BJ (cell line): ENCODE results near the gene STAT2. TPM values are rescaled to one million over a fixed set of nuclear protein-coding genes. Genes with fewer than 3 reads are reported as not detected.

Experiments
- CTCF ChIA-PET: fragments of 350-600 bp; formaldehyde crosslinking; extraction: SDS; loops from one replicate; lab custom pipeline; 2021; ENCODE audit warnings: antibody characterized with exemption, inconsistent platforms; lab: Yijun Ruan, JAX
- POLR2A ChIA-PET: fragments of 300-600 bp; sonication (Branson Sonifier 250); formaldehyde crosslinking; extraction: SDS; loops from one replicate; lab custom pipeline; 2021; ENCODE audit warnings: antibody characterized with exemption; lab: Charles Lee
- DNase-seq: peaks from one replicate; pipeline ENCODE4 v3.0.0-alpha.2; 2011; ENCODE audit warnings: low read depth
- H3K27me3 ChIP-seq: 2 replicates; pipeline ENCODE4 v1.6.0; 2011; ENCODE audit warnings: low read length; ENCODE audit not compliant: control insufficient read depth, insufficient read depth
- H3K36me3 ChIP-seq: 2 replicates; pipeline ENCODE4 v1.5.1; 2011; ENCODE audit warnings: low read length; ENCODE audit not compliant: control insufficient read depth, insufficient read depth
- H3K4me3 ChIP-seq: 2 replicates; pipeline ENCODE4 v1.5.1; 2011; ENCODE audit warnings: low read depth, mild to moderate bottlenecking, control low read depth, low read length
- polyA plus RNA-seq: library from polyadenylated mRNA; depleted of rRNA; stranded (reverse); fragments of >200 nt; gene quantifications from 2 replicates; pipeline ENCODE4 v1.2.3, GENCODE V29; 2011
- TF ChIP-seq, protein P1 (sequence below): IDR thresholded peaks from 2 replicates; pipeline ENCODE4 v1.5.1; 2011; ENCODE audit warnings: low read depth, mild to moderate bottlenecking, control low read depth, inconsistent platforms, low read length, moderate library complexity; ENCODE audit not compliant: insufficient read depth

The STAT2 gene
- polyA plus RNA-seq, 1 experiment = 154 TPM

DNA sequence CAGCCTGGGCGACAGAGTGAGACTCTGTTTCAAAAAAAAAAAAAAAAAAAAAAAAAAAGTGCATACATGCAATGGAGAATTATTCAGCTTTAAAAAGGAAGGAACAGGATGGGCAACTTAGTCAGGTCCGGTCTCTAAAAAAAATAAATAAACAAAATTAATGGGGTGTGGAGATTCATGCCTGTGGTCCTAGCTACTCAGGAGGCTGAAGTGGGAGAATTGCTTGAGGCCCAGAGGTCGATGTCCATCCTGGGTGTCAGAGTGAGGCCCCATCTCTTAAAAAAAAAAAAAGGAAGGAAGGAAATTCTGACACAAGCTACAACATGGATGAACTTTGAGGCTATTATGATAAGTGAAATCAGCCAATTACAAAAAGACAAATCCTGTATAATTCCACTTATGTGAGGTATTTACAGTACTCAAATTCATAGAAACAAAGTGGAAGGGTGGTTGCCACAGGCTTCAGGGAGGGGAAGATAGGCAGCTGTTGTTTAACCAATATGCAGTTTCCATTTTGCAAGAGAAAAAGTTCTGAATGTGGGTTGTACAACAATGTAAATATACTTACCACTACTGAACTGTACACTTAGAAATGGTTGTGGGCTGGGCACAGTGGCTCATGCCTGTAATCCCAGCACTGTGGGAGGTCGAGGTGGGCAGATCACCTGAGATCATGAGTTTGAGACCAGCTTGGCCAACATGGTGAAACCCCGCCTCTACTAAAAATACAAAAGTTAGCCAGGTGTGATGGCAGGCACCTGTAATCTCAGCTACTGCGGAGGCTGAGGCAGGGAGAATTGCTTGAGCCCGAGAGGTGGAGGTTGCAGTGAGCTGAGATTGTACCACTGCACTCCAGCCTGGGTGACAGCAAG lies 15.1 kb upstream of the STAT2 start:
- Histone ChIP-seq H3K4me3 (no peak overlapping the region), H3K36me3 (no peaks in the 10 kb centered on the region), H3K27me3 (peaks cover 1% of the 10 kb centered on the region; the same call in 1 of the 2 replicates)
- TF ChIP-seq, protein P1, sequence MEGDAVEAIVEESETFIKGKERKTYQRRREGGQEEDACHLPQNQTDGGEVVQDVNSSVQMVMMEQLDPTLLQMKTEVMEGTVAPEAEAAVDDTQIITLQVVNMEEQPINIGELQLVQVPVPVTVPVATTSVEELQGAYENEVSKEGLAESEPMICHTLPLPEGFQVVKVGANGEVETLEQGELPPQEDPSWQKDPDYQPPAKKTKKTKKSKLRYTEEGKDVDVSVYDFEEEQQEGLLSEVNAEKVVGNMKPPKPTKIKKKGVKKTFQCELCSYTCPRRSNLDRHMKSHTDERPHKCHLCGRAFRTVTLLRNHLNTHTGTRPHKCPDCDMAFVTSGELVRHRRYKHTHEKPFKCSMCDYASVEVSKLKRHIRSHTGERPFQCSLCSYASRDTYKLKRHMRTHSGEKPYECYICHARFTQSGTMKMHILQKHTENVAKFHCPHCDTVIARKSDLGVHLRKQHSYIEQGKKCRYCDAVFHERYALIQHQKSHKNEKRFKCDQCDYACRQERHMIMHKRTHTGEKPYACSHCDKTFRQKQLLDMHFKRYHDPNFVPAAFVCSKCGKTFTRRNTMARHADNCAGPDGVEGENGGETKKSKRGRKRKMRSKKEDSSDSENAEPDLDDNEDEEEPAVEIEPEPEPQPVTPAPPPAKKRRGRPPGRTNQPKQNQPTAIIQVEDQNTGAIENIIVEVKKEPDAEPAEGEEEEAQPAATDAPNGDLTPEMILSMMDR = no peak
- CTCF ChIA-PET = no interaction called here
- DNase-seq = no peak
- POLR2A ChIA-PET = no interaction called here

DNA sequence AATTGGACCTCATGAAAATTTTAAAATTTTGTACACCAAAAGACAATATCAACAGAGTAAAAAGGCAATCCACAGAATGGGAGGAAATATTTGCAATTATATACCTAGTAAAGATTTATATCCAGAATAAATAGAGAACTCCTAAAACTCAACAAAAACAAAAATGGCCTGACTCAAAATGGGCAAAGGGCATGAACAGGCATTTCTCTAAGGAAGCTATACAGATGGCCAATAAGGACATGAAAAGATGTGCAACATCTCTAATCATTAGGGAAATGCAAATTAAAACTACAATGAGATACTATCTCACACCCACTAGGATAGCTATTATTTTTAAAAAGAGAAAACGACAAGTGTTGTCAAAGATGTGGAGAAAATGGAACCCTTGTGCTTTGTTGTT lies 13.6 kb upstream of the STAT2 start:
- no peak for DNase-seq
- ChIA-PET POLR2A (no interaction called here), CTCF (no interaction called here)
- Histone ChIP-seq H3K36me3 (no peaks in the 10 kb centered on the region), H3K27me3 (peaks cover 1% of the 10 kb centered on the region; the same call in 1 of the 2 replicates), H3K4me3 (no peak overlapping the region)
- TF ChIP-seq, protein P1 = no peak

DNA sequence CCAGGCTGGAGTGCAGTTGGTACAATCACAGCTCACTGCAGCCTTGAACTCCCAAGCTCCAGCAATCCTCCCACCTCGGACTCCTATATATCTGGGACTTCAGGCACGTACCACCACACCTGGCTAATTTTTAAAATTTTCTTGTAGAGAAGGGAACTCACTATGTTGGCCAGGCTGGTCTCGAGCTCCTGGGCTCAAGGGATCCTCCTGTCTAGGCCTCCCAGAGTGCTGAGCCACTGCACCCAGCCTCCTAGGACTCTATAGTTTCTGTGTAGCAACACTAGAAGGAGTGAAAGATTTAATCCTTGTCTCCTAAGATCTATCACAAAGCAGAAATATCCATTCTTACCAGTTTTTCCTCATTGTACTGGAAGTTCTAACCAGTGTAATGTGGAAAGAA lies 7.0 kb upstream of the STAT2 start:
- no peaks in the 10 kb centered on the region for H3K36me3 ChIP-seq
- ChIA-PET CTCF (no interaction called here), POLR2A (no interaction called here)

DNA sequence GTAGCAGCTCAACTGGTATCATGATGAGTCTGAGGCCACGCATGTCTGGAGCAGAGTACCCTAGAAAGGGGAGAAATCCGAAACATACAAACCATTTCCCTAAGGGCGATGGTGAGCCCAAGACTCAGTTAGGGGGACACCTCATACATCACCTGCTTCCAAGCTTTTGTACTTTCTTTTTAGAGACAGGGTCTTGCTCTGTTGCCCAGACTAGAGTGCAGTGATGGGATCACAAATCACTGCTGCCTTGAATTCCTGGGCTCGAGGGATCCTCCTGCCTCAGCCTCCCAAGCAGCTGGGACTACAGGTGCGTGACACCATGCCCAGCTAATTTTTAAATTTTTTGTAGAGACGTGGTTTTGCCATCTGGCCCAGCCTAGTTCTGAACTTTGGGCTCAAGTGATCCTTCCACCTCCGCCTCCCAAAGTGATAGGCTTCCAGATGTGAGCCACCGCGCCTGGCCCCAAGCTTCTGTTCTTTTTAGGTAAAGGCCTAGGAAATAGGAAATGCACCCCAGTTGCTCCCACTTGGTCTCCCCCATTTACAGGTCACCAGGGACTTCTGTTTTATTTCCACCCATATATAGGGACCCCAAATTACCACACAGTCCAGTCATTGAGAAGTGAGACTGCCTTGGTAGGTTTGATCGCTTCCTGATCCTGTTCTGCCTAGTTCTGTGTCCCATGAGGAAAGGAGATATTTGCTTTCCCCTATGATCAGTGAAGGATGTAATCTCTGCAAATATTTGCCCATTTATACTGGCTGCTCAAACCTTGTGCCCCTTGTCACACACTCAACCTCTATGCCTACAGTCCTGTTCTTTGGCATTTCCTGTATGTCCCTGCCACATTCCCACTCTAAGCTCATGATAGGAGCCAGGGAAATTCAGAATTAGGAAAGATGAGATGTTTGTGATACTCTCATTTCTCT lies 2.5 kb upstream of the STAT2 start, which contains the start of gene APOF:
TSS of gene APOF (minus strand) at position 728 of the 930 bp plus-strand sequence. CDS start at position 616, 112 bp downstream.
- ChIA-PET POLR2A (no interaction called here), CTCF (interaction anchor here (1.0 to 4.1 kb wide), 4 partner anchors 9 to 121 kb away, joined by 3 to 22 read pairs (median 4); partner anchors contain the start of gene PAN2)

More for the DNA sequence above, 7.0 kb upstream of the STAT2 start:
- no peaks in the 10 kb centered on the region for H3K27me3 ChIP-seq
- TF ChIP-seq, protein P1 = no peak
- no peak overlapping the region for H3K4me3 ChIP-seq
- DNase-seq = no peak

More for the DNA sequence above, 2.5 kb upstream of the STAT2 start, which contains the start of gene APOF:
- no peaks in the 10 kb centered on the region for H3K27me3 ChIP-seq
- H3K36me3 ChIP-seq = no peaks in the 10 kb centered on the region
- TF ChIP-seq, protein P1 = no peak
- no peak within 1 kb of the TSS for H3K4me3 ChIP-seq
- DNase-seq = no peak
